SK-N-SH treated with all-trans-retinoic acid at 6 μM for 48 hours (cell line): ENCODE measurements around the gene HSD17B11.

Source experiments
- ARNTL ChIP-seq: fragments of 450-650 bp; formaldehyde crosslinking; IDR thresholded peaks from 2 replicates; pipeline ENCODE4 v1.5.0; 2020; ENCODE audit warnings: low read depth, mild to moderate bottlenecking, moderate library complexity, borderline replicate concordance
- SNAI2 ChIP-seq: fragments of 250-450 bp; sonication (Bioruptor Pico); IDR thresholded peaks from 2 replicates; pipeline ENCODE4 v1.5.0; 2020; ENCODE audit warnings: mild to moderate bottlenecking, moderate library complexity
- TCF4 ChIP-seq: fragments of 250-450 bp; sonication (Bioruptor Pico); IDR thresholded peaks from 2 replicates; pipeline ENCODE4 v1.8.0; 2021; ENCODE audit warnings: mild to moderate bottlenecking, moderate library complexity, borderline replicate concordance
- TF ChIP-seq, protein P1 (sequence below): fragments of 250-450 bp; sonication (Bioruptor Pico); IDR thresholded peaks from 2 replicates; pipeline ENCODE4 v1.8.0; 2021; ENCODE audit warnings: low read depth, mild to moderate bottlenecking, moderate library complexity, borderline replicate concordance

DNA sequence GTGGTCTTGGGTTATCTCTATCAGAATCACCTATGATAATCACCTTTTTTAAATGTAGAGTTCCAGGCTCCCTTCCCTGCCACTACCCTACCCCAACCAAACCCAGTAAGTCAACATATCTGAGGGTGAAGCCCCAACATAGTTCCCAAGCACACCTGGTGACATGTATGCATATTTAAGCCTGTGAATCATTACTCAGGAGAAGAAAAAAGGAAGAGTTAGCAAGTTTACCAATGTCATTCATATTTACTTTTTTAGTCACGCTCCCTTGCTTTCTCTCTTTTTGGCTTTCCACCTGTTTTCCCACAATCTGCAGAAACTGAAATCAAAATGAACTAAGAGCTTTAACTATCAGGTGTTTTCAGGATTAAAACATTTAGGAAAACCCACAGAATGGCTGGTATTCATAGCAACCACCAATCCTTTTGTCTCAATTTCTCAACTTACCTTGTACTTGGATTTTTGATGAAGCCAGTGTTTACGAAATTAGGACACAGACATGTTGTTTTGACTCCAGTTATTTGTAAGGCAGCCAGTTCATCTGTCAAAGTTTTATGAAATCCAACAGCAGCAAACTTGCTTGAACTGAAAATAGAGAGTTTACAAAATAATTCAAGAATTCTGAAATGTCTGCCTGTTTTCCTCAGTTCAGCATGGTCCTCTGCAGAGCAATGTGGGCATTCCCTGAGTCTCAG lies 34.0 kb downstream of the HSD17B11 start:
- TF ChIP-seq, protein P1, sequence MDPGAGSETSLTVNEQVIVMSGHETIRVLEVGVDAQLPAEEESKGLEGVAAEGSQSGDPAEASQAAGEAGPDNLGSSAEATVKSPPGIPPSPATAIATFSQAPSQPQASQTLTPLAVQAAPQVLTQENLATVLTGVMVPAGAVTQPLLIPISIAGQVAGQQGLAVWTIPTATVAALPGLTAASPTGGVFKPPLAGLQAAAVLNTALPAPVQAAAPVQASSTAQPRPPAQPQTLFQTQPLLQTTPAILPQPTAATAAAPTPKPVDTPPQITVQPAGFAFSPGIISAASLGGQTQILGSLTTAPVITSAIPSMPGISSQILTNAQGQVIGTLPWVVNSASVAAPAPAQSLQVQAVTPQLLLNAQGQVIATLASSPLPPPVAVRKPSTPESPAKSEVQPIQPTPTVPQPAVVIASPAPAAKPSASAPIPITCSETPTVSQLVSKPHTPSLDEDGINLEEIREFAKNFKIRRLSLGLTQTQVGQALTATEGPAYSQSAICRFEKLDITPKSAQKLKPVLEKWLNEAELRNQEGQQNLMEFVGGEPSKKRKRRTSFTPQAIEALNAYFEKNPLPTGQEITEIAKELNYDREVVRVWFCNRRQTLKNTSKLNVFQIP (CRISPR knock-in tag), result no peak
- TF ChIP-seq SNAI2 (no peak), ARNTL (CRISPR knock-in tag) (no peak), TCF4 (CRISPR knock-in tag) (no peak)
